SU-DHL-6 (cell line): Measurements from ENCODE around the gene NOXA1.

ENCODE experiments used
- H2AFZ ChIP-seq: fragments of 200-600 bp; sonication (generic); 2 replicates; pipeline ENCODE4 v1.6.1; 2014; ENCODE audit warnings: low read depth, mild to moderate bottlenecking, moderate library complexity, mixed read lengths, antibody characterized with exemption, low read length; ENCODE audit not compliant: severe bottlenecking
- H3F3A ChIP-seq: fragments of 200-600 bp; shearing (Covaris generic); 2 replicates; pipeline ENCODE4 v1.6.0; 2016; ENCODE audit warnings: antibody characterized with exemption, mild to moderate bottlenecking; ENCODE audit not compliant: insufficient read depth
- H3K27ac ChIP-seq: fragments of 200-600 bp; sonication (generic); 2 replicates; pipeline ENCODE4 v1.5.1; 2016; ENCODE audit warnings: low read depth, mild to moderate bottlenecking, low read length, moderate library complexity, mixed read lengths
- H3K27me3 ChIP-seq: fragments of 200-600 bp; sonication (generic), shearing (Covaris generic); 2 replicates; pipeline ENCODE4 v1.6.0; 2014; ENCODE audit warnings: mild to moderate bottlenecking, low read length
- H3K36me3 ChIP-seq: fragments of 200-600 bp; sonication (generic); 2 replicates; pipeline ENCODE4 v1.6.1; 2014; ENCODE audit warnings: mild to moderate bottlenecking, low read length, mixed read lengths
- H3K4me2 ChIP-seq: fragments of 300-600, 200-600 bp; shearing (Covaris generic), sonication (generic); 2 replicates; pipeline ENCODE4 v1.6.0; 2014; ENCODE audit warnings: low read length, low read depth, mild to moderate bottlenecking; ENCODE audit not compliant: poor library complexity, severe bottlenecking
- H3K4me3 ChIP-seq: fragments of 200-600 bp; sonication (generic); 2 replicates; pipeline ENCODE4 v1.5.1; 2014; ENCODE audit warnings: antibody characterized with exemption, low read length, mild to moderate bottlenecking, mixed read lengths; ENCODE audit not compliant: insufficient read depth, poor library complexity, severe bottlenecking
- H3K79me2 ChIP-seq: fragments of 200-600 bp; sonication (generic); 2 replicates; pipeline ENCODE4 v1.6.1; 2014; ENCODE audit warnings: mild to moderate bottlenecking, low read length, moderate library complexity; ENCODE audit not compliant: insufficient read depth
- H3K9ac ChIP-seq: fragments of 200-600 bp; sonication (generic); 2 replicates; pipeline ENCODE4 v1.7.0; 2014; ENCODE audit warnings: mild to moderate bottlenecking, low read length
- H3K9me2 ChIP-seq: fragments of 200-600 bp; sonication (generic); replicated peaks from 2 replicates; pipeline ENCODE4 v1.6.1; 2014; ENCODE audit warnings: low read length; ENCODE audit not compliant: insufficient read depth
- H3K9me3 ChIP-seq: fragments of 200-600 bp; sonication (generic); 2 replicates; pipeline ENCODE4 v1.6.1; 2014; ENCODE audit warnings: low read length, mixed read lengths; ENCODE audit not compliant: insufficient read depth
- H4K20me1 ChIP-seq: fragments of 200-600 bp; sonication (generic); 2 replicates; pipeline ENCODE4 v1.6.1; 2014; ENCODE audit warnings: low read depth, mild to moderate bottlenecking, antibody characterized with exemption, low read length, moderate library complexity, mixed read lengths
- EZH2phosphoT487 ChIP-seq: fragments of 200-600 bp; sonication (generic), shearing (Covaris generic); conservative IDR thresholded peaks from 2 replicates; pipeline ENCODE4 v1.6.1; 2018; ENCODE audit warnings: mild to moderate bottlenecking, antibody characterized with exemption, low read length, moderate library complexity, mixed read lengths
- TF ChIP-seq, protein P1 (sequence below): fragments of 200-600 bp; sonication (generic); IDR thresholded peaks from one replicate; pipeline ENCODE4 v1.5.1; 2017; ENCODE audit warnings: antibody characterized with exemption, mild to moderate bottlenecking, low read length, moderate library complexity; ENCODE audit not compliant: insufficient read depth, poor library complexity, severe bottlenecking

Gene NOXA1

GRCh38 chr9:137467161-137467581, 44.0 kb downstream of the NOXA1 start:
- no peaks in the 10 kb centered on the region for H3K36me3 ChIP-seq
- H3F3A ChIP-seq: no peaks in the 10 kb centered on the region; the same call in 1 of the 2 replicates
- no peak overlapping the region for H2AFZ ChIP-seq
- no peaks in the 10 kb centered on the region for H3K9me3 ChIP-seq
- no peaks in the 10 kb centered on the region for H4K20me1 ChIP-seq
- TF ChIP-seq EZH2phosphoT487: no peak
- TF ChIP-seq, protein P1, sequence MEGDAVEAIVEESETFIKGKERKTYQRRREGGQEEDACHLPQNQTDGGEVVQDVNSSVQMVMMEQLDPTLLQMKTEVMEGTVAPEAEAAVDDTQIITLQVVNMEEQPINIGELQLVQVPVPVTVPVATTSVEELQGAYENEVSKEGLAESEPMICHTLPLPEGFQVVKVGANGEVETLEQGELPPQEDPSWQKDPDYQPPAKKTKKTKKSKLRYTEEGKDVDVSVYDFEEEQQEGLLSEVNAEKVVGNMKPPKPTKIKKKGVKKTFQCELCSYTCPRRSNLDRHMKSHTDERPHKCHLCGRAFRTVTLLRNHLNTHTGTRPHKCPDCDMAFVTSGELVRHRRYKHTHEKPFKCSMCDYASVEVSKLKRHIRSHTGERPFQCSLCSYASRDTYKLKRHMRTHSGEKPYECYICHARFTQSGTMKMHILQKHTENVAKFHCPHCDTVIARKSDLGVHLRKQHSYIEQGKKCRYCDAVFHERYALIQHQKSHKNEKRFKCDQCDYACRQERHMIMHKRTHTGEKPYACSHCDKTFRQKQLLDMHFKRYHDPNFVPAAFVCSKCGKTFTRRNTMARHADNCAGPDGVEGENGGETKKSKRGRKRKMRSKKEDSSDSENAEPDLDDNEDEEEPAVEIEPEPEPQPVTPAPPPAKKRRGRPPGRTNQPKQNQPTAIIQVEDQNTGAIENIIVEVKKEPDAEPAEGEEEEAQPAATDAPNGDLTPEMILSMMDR: no peak
- no peaks in the 10 kb centered on the region for H3K79me2 ChIP-seq
- H3K4me3 ChIP-seq: no peak overlapping the region
- H3K4me2 ChIP-seq: no peak overlapping the region
- H3K9me2 ChIP-seq: no peaks in the 10 kb centered on the region
- H3K27ac ChIP-seq: no peak overlapping the region
- no peaks in the 10 kb centered on the region for H3K27me3 ChIP-seq
- no peak overlapping the region for H3K9ac ChIP-seq

GRCh38 chr9:137467896-137468295, 44.7 kb downstream of the NOXA1 start:
- no peak overlapping the region for H3K9ac ChIP-seq
- H3K4me3 ChIP-seq: no peak overlapping the region
- H3K27me3 ChIP-seq: no peaks in the 10 kb centered on the region
- no peaks in the 10 kb centered on the region; the same call in 1 of the 2 replicates for H3K9me3 ChIP-seq
- H4K20me1 ChIP-seq: no peaks in the 10 kb centered on the region
- H3K9me2 ChIP-seq: no peaks in the 10 kb centered on the region
- no peak overlapping the region for H3K4me2 ChIP-seq
- no peaks in the 10 kb centered on the region; the same call in 1 of the 2 replicates for H3F3A ChIP-seq
- no peak overlapping the region for H3K27ac ChIP-seq
- no peaks in the 10 kb centered on the region for H3K36me3 ChIP-seq
- H3K79me2 ChIP-seq: no peaks in the 10 kb centered on the region
- TF ChIP-seq EZH2phosphoT487: no peak
- TF ChIP-seq, protein P1: no peak
- H2AFZ ChIP-seq: no peak overlapping the region

DNA sequence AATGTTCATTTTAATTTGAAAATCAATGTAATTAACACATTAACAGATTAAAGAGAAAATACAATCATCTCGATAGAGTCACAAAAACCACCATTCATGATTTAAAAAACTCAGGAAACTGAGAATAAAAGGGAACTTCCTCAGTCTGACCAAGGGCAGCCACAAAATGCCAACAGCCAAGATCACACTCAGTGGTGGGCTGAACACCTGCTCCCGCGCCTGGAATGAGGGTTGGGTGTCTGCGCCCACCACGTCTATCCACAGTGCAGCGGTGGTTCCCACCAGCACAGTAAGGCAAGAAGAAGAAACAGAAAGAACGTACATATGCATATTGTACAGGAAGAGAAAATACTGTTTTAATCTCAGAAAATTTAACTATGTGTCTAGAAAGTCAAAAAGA, 47.6 kb downstream of the NOXA1 start:
- Histone ChIP-seq H3K27ac (no peak overlapping the region), H3F3A (no peaks in the 10 kb centered on the region; the same call in 1 of the 2 replicates), H3K9ac (no peak overlapping the region), H3K9me3 (peaks cover 7% of the 10 kb centered on the region; the same call in 1 of the 2 replicates), H3K9me2 (no peaks in the 10 kb centered on the region), H3K36me3 (no peaks in the 10 kb centered on the region), H3K4me3 (no peak overlapping the region), H2AFZ (no peak overlapping the region), H3K4me2 (no peak overlapping the region), H3K27me3 (no peaks in the 10 kb centered on the region), H4K20me1 (no peaks in the 10 kb centered on the region), H3K79me2 (no peaks in the 10 kb centered on the region)
- TF ChIP-seq, protein P1: no peak
- TF ChIP-seq EZH2phosphoT487: no peak
